Thoracic aorta (tissue), 2 donors: ENCODE results near the gene SAPCD1. TPM values are rescaled to one million over a fixed set of nuclear protein-coding genes. Genes with fewer than 3 reads are reported as not detected.

Experiments
- ATAC-seq: fragments of 150-250 bp; one replicate; pipeline ENCODE4 v1.8.0; 2017; ENCODE audit warnings: low read depth; ENCODE audit not compliant: insufficient number of reproducible peaks, low FRiP score
- DNase-seq: peaks from one replicate; pipeline ENCODE4 v3.0.0-alpha.2; 2020; ENCODE audit warnings: low spot score
- H3K27ac ChIP-seq, 2 donors: fragments of 200-600 bp; sonication (generic); 1 replicate in 1 of 2; 2 replicates in 1 of 2; pipeline ENCODE4 v1.5.1; 2016; ENCODE audit warnings: mild to moderate bottlenecking in 2 of 2, moderate library complexity in 2 of 2
- H3K27me3 ChIP-seq: fragments of 200-600 bp; sonication (generic); replicated peaks from 2 replicates; pipeline ENCODE4 v1.6.0; 2016; ENCODE audit warnings: mild to moderate bottlenecking; ENCODE audit not compliant: insufficient read depth
- H3K36me3 ChIP-seq: fragments of 200-600 bp; sonication (generic); one replicate; pipeline ENCODE4 v1.5.1; 2016
- H3K4me1 ChIP-seq, 2 donors: fragments of 200-600 bp; sonication (generic); 1 replicate in 1 of 2; 2 replicates in 1 of 2; pipeline versions ENCODE4 v1.5.1 to v1.6.0; 2016; ENCODE audit warnings: low read depth in 2 of 2, mild to moderate bottlenecking in 1 of 2; ENCODE audit not compliant: control insufficient read depth in 1 of 2
- H3K4me3 ChIP-seq: fragments of 200-600 bp; sonication (generic); 2 replicates; pipeline ENCODE4 v1.5.1; 2016; ENCODE audit warnings: mild to moderate bottlenecking
- H3K9me3 ChIP-seq: fragments of 200-600 bp; sonication (generic); 2 replicates; pipeline ENCODE4 v1.5.1; 2016
- total RNA-seq, 2 donors: library from RNA; depleted of rRNA; stranded (reverse); fragments of >200 nt; gene quantifications; one replicate each; pipeline versions ENCODE4 v1.1.0 to v1.2.3, GENCODE V29; 2016
- TF ChIP-seq, protein P1 (sequence below): fragments of 200-600 bp; sonication (generic); IDR thresholded peaks from one replicate; pipeline ENCODE4 v1.5.1; 2019; ENCODE audit warnings: antibody characterized with exemption

SAPCD1 gene
- total RNA-seq, 2 donors from 2014 or later = 13.3 TPM; not detected in 1

DNA sequence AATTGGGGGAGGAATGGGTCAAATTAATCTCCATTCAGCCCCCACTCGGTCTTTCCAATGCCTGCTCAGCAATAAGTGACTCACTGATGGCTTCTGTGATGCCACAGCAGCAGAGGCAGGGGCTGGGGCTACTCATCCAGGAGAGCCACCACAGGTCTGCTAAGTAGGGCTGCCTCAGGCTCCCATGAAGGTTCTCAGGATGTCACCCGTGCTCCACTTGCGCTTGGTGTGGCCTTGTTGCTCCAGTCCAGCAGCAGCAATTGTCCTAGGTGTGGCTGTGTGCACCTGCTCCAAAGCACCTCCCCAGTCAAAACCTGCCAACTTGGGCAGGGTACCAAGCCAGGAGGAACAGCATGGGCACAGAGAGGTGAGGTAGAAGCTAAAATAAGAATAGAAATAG, 40.3 kb upstream of the SAPCD1 start:
- DNase-seq (no peak), ATAC-seq (no peak)
- H3K27me3 ChIP-seq = no peaks in the 10 kb centered on the region
- H3K36me3 ChIP-seq = peaks cover 17% of the 10 kb centered on the region
- H3K9me3 ChIP-seq = no peaks in the 10 kb centered on the region
- TF ChIP-seq, protein P1, sequence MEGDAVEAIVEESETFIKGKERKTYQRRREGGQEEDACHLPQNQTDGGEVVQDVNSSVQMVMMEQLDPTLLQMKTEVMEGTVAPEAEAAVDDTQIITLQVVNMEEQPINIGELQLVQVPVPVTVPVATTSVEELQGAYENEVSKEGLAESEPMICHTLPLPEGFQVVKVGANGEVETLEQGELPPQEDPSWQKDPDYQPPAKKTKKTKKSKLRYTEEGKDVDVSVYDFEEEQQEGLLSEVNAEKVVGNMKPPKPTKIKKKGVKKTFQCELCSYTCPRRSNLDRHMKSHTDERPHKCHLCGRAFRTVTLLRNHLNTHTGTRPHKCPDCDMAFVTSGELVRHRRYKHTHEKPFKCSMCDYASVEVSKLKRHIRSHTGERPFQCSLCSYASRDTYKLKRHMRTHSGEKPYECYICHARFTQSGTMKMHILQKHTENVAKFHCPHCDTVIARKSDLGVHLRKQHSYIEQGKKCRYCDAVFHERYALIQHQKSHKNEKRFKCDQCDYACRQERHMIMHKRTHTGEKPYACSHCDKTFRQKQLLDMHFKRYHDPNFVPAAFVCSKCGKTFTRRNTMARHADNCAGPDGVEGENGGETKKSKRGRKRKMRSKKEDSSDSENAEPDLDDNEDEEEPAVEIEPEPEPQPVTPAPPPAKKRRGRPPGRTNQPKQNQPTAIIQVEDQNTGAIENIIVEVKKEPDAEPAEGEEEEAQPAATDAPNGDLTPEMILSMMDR = no peak
- H3K4me1 ChIP-seq = peaks cover 0 to 3% of the 10 kb centered on the region in 2 donors
- H3K27ac ChIP-seq = no peak overlapping the region
- H3K4me3 ChIP-seq = no peak overlapping the region

GRCh38 chr6:31723245-31723979, 39.0 kb upstream of the SAPCD1 start, which contains the start of gene MPIG6B:
Gene MPIG6B (plus strand): TSS chr6:31723373. CDS start chr6:31723384, 11 bp downstream.
- Histone ChIP-seq H3K36me3 (peaks cover 26% of the 10 kb centered on the region), H3K9me3 (no peaks in the 10 kb centered on the region), H3K4me1 (peaks cover 8 to 15% of the 10 kb centered on the region in 2 donors), H3K4me3 (no peak within 1 kb of the TSS), H3K27me3 (no peaks in the 10 kb centered on the region), H3K27ac (no peak within 1 kb of the TSS)
- ATAC-seq (no peak), DNase-seq (no peak)
- TF ChIP-seq, protein P1 = no peak

DNA sequence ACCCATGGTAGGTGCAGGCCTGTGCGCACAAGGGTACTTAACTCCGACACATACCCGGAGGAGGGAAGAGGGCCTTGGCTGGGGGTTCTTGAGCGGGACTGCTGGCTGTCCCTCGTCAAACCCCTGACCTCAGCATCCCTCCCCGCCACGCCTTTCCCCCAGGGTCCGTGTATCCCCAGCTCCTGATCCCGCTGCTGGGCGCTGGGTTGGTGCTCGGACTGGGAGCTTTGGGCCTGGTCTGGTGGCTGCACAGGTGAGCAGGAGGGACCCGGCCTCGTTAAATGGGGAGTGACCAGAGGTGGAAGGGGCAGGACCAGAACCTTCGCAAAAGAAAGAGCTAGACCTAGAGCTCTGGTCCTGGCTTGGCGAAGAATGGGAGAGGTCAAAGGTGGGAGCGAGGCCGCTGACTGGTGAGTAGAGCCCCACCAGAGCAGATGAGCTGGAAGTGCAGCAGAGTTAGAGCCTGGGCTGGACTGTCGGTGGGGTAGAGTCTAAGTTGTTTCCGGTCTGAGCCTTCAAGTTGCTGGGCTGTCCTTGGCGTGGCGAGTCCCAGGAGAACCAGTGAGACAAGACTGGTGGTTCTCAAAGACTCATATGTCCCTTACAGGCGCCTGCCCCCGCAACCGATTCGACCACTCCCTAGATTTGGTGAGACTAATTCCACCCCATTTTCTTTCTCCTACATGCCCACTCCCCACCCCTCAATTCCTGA, 38.3 kb upstream of the SAPCD1 start:
- Histone ChIP-seq H3K27ac (no peak overlapping the region), H3K4me1 (peaks cover 13 to 19% of the 10 kb centered on the region in 2 donors), H3K4me3 (no peak overlapping the region), H3K9me3 (no peaks in the 10 kb centered on the region), H3K27me3 (no peaks in the 10 kb centered on the region), H3K36me3 (peaks cover 26% of the 10 kb centered on the region)
- TF ChIP-seq, protein P1 = no peak
- ATAC-seq (no peak), DNase-seq (no peak)

- DNase-seq (no peak), ATAC-seq (no peak)
- H3K4me3 ChIP-seq = no peak overlapping the region
- no peaks in the 10 kb centered on the region for H3K9me3 ChIP-seq
- no peak overlapping the region for H3K27ac ChIP-seq
- H3K27me3 ChIP-seq = no peaks in the 10 kb centered on the region
- H3K4me1 ChIP-seq = peaks cover 16 to 24% of the 10 kb centered on the region in 2 donors
- peaks cover 28% of the 10 kb centered on the region for H3K36me3 ChIP-seq
- TF ChIP-seq, protein P1 = no peak
These were observed 36.7 kb upstream of the SAPCD1 start for GRCh38 chr6:31725502-31726350.
